ENCODE data around the gene UGT1A3.

Gene UGT1A3

GRCh38 chr2:233795735-233796171 is 66.9 kb downstream of the UGT1A3 start:
- DNase-seq (ENCODE audit: low read depth in 2 of 2), result no peak

GRCh38 chr2:233796254-233796653 is 67.4 kb downstream of the UGT1A3 start:
- DNase-seq (ENCODE audit: low read depth in 2 of 2), result no peak

- DNase-seq (ENCODE audit: low read depth in 2 of 2), result no peak
These were observed 69.7 kb downstream of the UGT1A3 start for GRCh38 chr2:233798335-233799086.

GRCh38 chr2:233799087-233799665 is 70.3 kb downstream of the UGT1A3 start:
- no peak for DNase-seq (ENCODE audit: low read depth in 2 of 2)

- no peak for DNase-seq (ENCODE audit: low read depth in 2 of 2)
These were observed 70.9 kb downstream of the UGT1A3 start for GRCh38 chr2:233799716-233800115.

- no peak for DNase-seq (ENCODE audit: low read depth in 2 of 2)
These were observed 71.4 kb downstream of the UGT1A3 start for GRCh38 chr2:233800208-233800607.

- DNase-seq (ENCODE audit: low read depth in 2 of 2), result no peak
These were observed 72.7 kb downstream of the UGT1A3 start for GRCh38 chr2:233801357-233802131.

GRCh38 chr2:233802132-233802815 is 73.4 kb downstream of the UGT1A3 start:
- DNase-seq (ENCODE audit: low read depth in 2 of 2), result no peak

GRCh38 chr2:233803292-233803911 is 74.6 kb downstream of the UGT1A3 start:
- DNase-seq (ENCODE audit: low read depth in 2 of 2), result no peak

- DNase-seq (ENCODE audit: low read depth in 2 of 2), result no peak
These were observed 75.2 kb downstream of the UGT1A3 start for GRCh38 chr2:233803994-233804393.

GRCh38 chr2:233807215-233807865 is 78.5 kb downstream of the UGT1A3 start:
- no peak for DNase-seq (ENCODE audit: low read depth in 2 of 2)

GRCh38 chr2:233807966-233808935 is 79.4 kb downstream of the UGT1A3 start:
- no peak for DNase-seq (ENCODE audit: low read depth in 2 of 2)

- DNase-seq (ENCODE audit: low read depth in 2 of 2), result no peak
These were observed 81.5 kb downstream of the UGT1A3 start for GRCh38 chr2:233810385-233810784.

- no peak for DNase-seq (ENCODE audit: low read depth in 2 of 2)
These were observed 82.2 kb downstream of the UGT1A3 start for GRCh38 chr2:233811087-233811486.

GRCh38 chr2:233811732-233812131 is 82.9 kb downstream of the UGT1A3 start:
- DNase-seq (ENCODE audit: low read depth in 2 of 2), result no peak

GRCh38 chr2:233813236-233814055 is 84.6 kb downstream of the UGT1A3 start:
- no peak for DNase-seq (ENCODE audit: low read depth in 2 of 2)

GRCh38 chr2:233814056-233814835 is 85.4 kb downstream of the UGT1A3 start:
- DNase-seq (ENCODE audit: low read depth in 2 of 2), result no peak

- no peak for DNase-seq (ENCODE audit: low read depth in 2 of 2)
These were observed 87.0 kb downstream of the UGT1A3 start for GRCh38 chr2:233815861-233816260.

Measured in stimulated activated CD4-positive, alpha-beta T cell treated with anti-CD3 and anti-CD28 coated beads, Interleukin-1b, Interleukin-23, amount 100 ng/mL, for 4 hours (primary cell).